IMR-90 (cell line): ENCODE measurements around the gene SKP1.

Experiments
- BHLHE40 ChIP-seq: fragments of 150-350 bp; IDR thresholded peaks from 2 replicates; pipeline ENCODE4 v1.6.1; 2016; ENCODE audit warnings: mild to moderate bottlenecking, low read depth, low read length
- CEBPB ChIP-seq: IDR thresholded peaks from 2 replicates; pipeline ENCODE4 v1.6.1; 2012; ENCODE audit warnings: low read depth, low read length, improper control_type of control experiment
- CHD1 ChIP-seq: IDR thresholded peaks from 2 replicates; pipeline ENCODE4 v1.6.1; 2012; ENCODE audit warnings: low read depth, low read length, improper control_type of control experiment
- FOS ChIP-seq: fragments of 150-350 bp; IDR thresholded peaks from 2 replicates; pipeline ENCODE4 v1.6.1; 2016; ENCODE audit warnings: low read depth, low read length
- MXI1 ChIP-seq: IDR thresholded peaks from 2 replicates; pipeline ENCODE4 v1.6.1; 2012; ENCODE audit warnings: low read depth, mild to moderate bottlenecking, low read length, moderate library complexity, borderline replicate concordance
- NFE2L2 ChIP-seq: fragments of 150-350 bp; IDR thresholded peaks from 2 replicates; pipeline ENCODE4 v1.6.1; 2016; ENCODE audit warnings: low read depth, mild to moderate bottlenecking, low read length
- POLR2A ChIP-seq: IDR thresholded peaks from 2 replicates; pipeline ENCODE4 v1.6.1; 2012; ENCODE audit warnings: mild to moderate bottlenecking, low read depth, low read length
- RAD21 ChIP-seq: IDR thresholded peaks from 2 replicates; pipeline ENCODE4 v1.6.1; 2012; ENCODE audit warnings: low read length, improper control_type of control experiment
- RCOR1 ChIP-seq: IDR thresholded peaks from 2 replicates; pipeline ENCODE4 v1.6.1; 2012; ENCODE audit warnings: mild to moderate bottlenecking, low read length, improper control_type of control experiment; ENCODE audit not compliant: insufficient replicate concordance
- RFX5 ChIP-seq: IDR thresholded peaks from 2 replicates; pipeline ENCODE4 v1.8.0; 2012; ENCODE audit warnings: low read depth, mild to moderate bottlenecking, low read length, moderate library complexity
- SMC3 ChIP-seq: fragments of 150-350 bp; IDR thresholded peaks from 2 replicates; pipeline ENCODE4 v1.6.1; 2016; ENCODE audit warnings: low read depth, mild to moderate bottlenecking, antibody characterized with exemption, low read length, moderate library complexity
- TF ChIP-seq, protein P1 (sequence below): conservative IDR thresholded peaks from 2 replicates; pipeline ENCODE4 v1.5.1; 2012; ENCODE audit warnings: mild to moderate bottlenecking, low read depth, low read length, improper control_type of control experiment
- TF ChIP-seq, protein P2 (sequence below): fragments of 150-350 bp; IDR thresholded peaks from 2 replicates; pipeline ENCODE4 v1.6.1; 2016; ENCODE audit warnings: low read depth, mild to moderate bottlenecking, low read length, moderate library complexity, borderline replicate concordance
- TF ChIP-seq, protein P3 (sequence below): fragments of 150-350 bp; IDR thresholded peaks from 2 replicates; pipeline ENCODE4 v1.6.1; 2017; ENCODE audit warnings: mild to moderate bottlenecking, antibody characterized with exemption, low read length, low read depth

DNA sequence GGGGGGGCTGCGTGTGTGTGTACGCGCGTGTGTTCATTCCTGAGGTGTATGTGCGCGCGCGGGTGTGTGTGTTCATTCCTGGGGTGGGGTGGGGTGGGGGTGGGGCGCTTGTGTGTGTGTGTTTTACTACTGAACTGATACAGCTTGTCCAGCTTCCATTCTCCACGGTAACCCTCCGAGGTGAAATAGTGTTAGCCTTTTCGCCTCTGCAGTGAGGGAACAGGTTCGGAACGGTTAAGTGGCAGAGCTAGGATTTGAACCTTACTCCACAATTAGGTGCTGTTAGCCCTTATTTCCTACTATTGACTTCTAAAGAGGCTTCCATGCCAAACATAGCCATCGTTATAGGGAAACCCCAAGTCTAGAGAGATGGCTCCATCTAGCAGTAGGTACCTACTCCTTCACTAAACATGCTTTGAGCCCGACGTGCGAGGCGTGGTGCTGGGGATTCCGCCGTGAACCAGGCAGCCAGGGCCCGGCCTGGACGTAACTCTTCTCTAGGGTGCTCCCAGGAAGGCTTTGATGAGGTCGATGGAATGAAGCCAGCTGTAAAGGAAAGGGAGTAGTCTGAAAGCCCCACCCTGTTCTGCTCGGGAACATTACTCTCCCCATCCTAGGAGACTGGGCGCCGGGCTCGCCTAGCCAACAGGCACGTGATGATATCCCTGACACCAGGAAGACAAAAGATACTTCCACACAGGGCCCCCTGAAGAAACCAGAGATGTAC is 782 bp upstream of the SKP1 start:
- TF ChIP-seq, protein P1, sequence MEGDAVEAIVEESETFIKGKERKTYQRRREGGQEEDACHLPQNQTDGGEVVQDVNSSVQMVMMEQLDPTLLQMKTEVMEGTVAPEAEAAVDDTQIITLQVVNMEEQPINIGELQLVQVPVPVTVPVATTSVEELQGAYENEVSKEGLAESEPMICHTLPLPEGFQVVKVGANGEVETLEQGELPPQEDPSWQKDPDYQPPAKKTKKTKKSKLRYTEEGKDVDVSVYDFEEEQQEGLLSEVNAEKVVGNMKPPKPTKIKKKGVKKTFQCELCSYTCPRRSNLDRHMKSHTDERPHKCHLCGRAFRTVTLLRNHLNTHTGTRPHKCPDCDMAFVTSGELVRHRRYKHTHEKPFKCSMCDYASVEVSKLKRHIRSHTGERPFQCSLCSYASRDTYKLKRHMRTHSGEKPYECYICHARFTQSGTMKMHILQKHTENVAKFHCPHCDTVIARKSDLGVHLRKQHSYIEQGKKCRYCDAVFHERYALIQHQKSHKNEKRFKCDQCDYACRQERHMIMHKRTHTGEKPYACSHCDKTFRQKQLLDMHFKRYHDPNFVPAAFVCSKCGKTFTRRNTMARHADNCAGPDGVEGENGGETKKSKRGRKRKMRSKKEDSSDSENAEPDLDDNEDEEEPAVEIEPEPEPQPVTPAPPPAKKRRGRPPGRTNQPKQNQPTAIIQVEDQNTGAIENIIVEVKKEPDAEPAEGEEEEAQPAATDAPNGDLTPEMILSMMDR, result no peak
- TF ChIP-seq POLR2A (no peak), FOS (no peak), CEBPB (no peak), BHLHE40 (no peak), RFX5 (no peak), SMC3 (no peak), RAD21 (no peak), MXI1 (no peak; the same call in 1 of the 2 replicates), RCOR1 (no peak), CHD1 (no peak), NFE2L2 (no peak)
- TF ChIP-seq, protein P2, sequence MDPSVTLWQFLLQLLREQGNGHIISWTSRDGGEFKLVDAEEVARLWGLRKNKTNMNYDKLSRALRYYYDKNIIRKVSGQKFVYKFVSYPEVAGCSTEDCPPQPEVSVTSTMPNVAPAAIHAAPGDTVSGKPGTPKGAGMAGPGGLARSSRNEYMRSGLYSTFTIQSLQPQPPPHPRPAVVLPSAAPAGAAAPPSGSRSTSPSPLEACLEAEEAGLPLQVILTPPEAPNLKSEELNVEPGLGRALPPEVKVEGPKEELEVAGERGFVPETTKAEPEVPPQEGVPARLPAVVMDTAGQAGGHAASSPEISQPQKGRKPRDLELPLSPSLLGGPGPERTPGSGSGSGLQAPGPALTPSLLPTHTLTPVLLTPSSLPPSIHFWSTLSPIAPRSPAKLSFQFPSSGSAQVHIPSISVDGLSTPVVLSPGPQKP, result no peak
- TF ChIP-seq, protein P3, sequence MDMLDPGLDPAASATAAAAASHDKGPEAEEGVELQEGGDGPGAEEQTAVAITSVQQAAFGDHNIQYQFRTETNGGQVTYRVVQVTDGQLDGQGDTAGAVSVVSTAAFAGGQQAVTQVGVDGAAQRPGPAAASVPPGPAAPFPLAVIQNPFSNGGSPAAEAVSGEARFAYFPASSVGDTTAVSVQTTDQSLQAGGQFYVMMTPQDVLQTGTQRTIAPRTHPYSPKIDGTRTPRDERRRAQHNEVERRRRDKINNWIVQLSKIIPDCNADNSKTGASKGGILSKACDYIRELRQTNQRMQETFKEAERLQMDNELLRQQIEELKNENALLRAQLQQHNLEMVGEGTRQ, result no peak
